Measurements from ENCODE around the gene ARHGAP26.

ARHGAP26 gene

GRCh38 chr5:143146161-143146560 is 376.0 kb downstream of the ARHGAP26 start:
- TF ChIP-seq CTCF (IDR thresholded peaks at IDR 0.05) = no peak

DNA sequence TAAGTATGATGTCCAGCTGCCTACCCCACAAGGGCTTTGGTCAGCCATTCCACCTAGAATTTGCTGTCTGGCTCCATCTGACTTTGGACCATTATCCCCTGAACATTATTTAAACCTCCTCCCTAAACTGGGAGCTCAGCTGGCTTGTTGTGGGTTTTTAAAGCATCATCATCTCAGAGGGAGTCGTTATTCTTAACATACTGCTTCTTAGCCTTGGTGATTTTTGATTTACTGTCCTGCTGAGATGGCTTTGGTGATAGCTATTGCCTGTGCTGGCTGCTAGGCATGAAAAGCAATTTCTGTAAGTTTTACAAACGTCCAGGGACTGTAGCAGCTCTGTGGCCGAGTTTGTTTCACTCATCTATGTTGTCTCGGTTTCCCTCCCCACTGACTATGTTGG is 377.2 kb downstream of the ARHGAP26 start:
- no peak for TF ChIP-seq CTCF (IDR thresholded peaks at IDR 0.05)

DNA sequence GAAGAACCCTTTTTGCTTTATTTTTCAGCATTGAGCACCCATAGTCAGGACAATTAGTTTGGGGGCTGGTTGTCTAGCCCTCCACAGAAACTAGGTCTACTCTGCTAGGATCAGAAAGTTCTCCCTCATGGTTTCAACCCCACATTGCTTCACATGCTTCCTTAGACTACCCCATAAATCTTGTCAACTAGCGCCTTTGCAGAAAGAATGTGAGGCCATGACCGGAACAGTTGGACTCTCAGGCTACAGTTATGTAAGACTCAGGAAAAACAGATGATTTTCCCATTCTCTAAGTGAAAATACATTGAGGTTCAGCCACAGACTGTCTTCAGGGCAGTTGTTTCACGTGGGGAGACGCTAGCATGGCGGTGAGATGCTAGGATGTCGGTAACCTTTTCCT is 377.7 kb downstream of the ARHGAP26 start:
- no peak for TF ChIP-seq CTCF (IDR thresholded peaks at IDR 0.05)

DNA sequence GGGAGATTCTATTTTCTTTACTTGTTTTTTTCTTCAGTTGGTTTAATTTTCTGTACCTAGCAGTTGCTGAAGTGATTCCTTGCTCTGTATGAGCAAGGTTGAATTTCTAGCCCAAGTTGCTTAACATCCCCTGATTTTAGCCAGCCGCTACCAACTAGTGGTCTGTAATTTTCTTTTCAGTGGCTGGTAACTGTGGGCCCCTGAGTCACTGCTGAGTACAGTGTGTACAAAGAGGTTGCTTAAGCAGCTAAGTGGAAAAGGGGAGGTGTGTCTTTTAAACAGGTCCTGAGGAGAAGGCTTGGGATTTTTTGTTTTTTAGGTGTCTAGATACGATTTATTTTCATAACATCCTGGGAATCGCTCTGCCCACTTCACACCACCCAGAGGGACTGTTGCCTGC is 378.6 kb downstream of the ARHGAP26 start:
- no peak for TF ChIP-seq CTCF (IDR thresholded peaks at IDR 0.05)

DNA sequence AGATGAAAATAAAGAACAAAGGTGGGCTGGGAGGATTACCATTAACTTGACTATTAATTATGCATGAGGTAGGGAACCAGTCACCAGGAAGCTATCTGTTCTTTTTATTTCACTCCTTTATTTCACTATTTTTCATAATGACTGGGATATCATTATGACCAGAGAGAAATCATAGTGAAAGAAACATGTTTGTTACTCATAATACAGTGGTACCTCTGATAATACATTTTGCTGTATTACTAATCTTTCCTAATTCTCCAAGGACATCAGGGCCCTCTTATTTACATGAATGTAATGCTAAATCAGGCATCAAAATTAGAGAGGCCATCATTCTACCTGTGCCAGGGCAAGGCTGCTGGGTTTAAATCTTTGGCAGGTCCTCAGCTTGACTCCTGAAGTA is 379.6 kb downstream of the ARHGAP26 start:
- no peak for TF ChIP-seq CTCF (IDR thresholded peaks at IDR 0.05)

GRCh38 chr5:143151056-143151700 is 381.0 kb downstream of the ARHGAP26 start:
- TF ChIP-seq CTCF (IDR thresholded peaks at IDR 0.05) = no peak

- TF ChIP-seq CTCF (IDR thresholded peaks at IDR 0.05) = no peak
Observed at GRCh38 chr5:143152445-143152844, 382.3 kb downstream of the ARHGAP26 start.
